Spleen (tissue), 7 donors: ENCODE data around the gene FAM83B.

Experiments
- CTCF ChIP-seq, 11 experiments: fragments of 200-600 bp in 7 of 11; fragments of 450-650 bp in 4 of 11; sonication (generic) in 4 of 11; IDR thresholded peaks in 8 of 11; conservative IDR thresholded peaks in 3 of 11; 1 replicate in 7 of 11; 2 replicates in 4 of 11; pipeline versions ENCODE4 v1.4.0 to v1.8.0; 2016 to 2021; ENCODE audit warnings: antibody characterized with exemption in 11 of 11, inconsistent platforms in 4 of 11, mild to moderate bottlenecking in 1 of 11
- POLR2A ChIP-seq, 3 donors: fragments of 450-650 bp; IDR thresholded peaks; one replicate each; pipeline ENCODE4 v1.5.1; 2017; ENCODE audit warnings: antibody characterized with exemption in 3 of 3, mild to moderate bottlenecking in 1 of 3
- POLR2AphosphoS5 ChIP-seq, 3 donors: sonication (generic); formaldehyde crosslinking; IDR thresholded peaks; one replicate each; pipeline ENCODE4 v1.5.1; 2017; ENCODE audit warnings: antibody characterized with exemption in 3 of 3
- donor health status: DM: no; HTN: no; CAD: no; lungs with moderate emphysema.
- donor health status: DM: no; HTN: no; CAD: no.
- donor health status: DM: no; HTN: no; CAD: no.

GRCh38 chr6:54877713-54878317 lies 31.2 kb downstream of the FAM83B start:
- TF ChIP-seq CTCF (IDR thresholded peaks at IDR 0.05 in 8 of 11, conservative IDR thresholded peaks at IDR 0.05 in 3 of 11) (no peak), POLR2A (IDR thresholded peaks at IDR 0.05) (no peak), POLR2AphosphoS5 (IDR thresholded peaks at IDR 0.05) (no peak)
